HepG2 (cell line): ENCODE data around the gene CCR2. TPM values are rescaled to one million over a fixed set of nuclear protein-coding genes. Genes with fewer than 3 reads are reported as not detected.

Experiments
- ATAC-seq: fragments of 200-7000 bp; cut with Tn5 transposase; 3 replicates; pipeline ENCODE4 v1.9.1; 2020; ENCODE audit warnings: mild to moderate bottlenecking, moderate library complexity
- BruUV-seq: library from RNA; stranded (reverse); fragments of 400-500 nt; replicated peaks from 2 replicates; lab custom pipeline; 2021; lab: Mats Ljungman, UMichigan
- CTCF ChIA-PET: fragments of 300-600 bp; formaldehyde crosslinking; extraction: SDS; loops from one replicate; lab custom pipeline; 2021; ENCODE audit warnings: low total read pairs, inconsistent platforms, low intra/inter-chr PET ratio; lab: Yijun Ruan, JAX
- POLR2A ChIA-PET: fragments of 350-600 bp; sonication (Branson Sonifier 250); formaldehyde crosslinking; loops from one replicate; lab custom pipeline; 2020; ENCODE audit warnings: antibody characterized with exemption, inconsistent platforms; lab: Yijun Ruan, JAX
- DNase-seq: peaks from one replicate; pipeline ENCODE4 v3.0.0-alpha.2; 2015; ENCODE audit warnings: low spot score
- FAIRE-seq: peaks from 3 replicates; lab custom pipeline; 2011; peaks lifted over from hg19 to GRCh38; lab: Jason Lieb, UNC
- H2AFZ ChIP-seq: one replicate; pipeline ENCODE4 v1.6.1; 2011; ENCODE audit warnings: low read length, inconsistent platforms
- H3K27ac ChIP-seq: fragments of 300-600 bp; 3 replicates; pipeline ENCODE4 v1.8.0; 2011; ENCODE audit warnings: mixed run types, mild to moderate bottlenecking, mixed read lengths, low read length, inconsistent platforms; ENCODE audit not compliant: insufficient read depth; ENCODE audit errors: extremely low read length
- H3K27me3 ChIP-seq, 2 experiments: fragments of 200-600 bp in 1 of 2; 2 replicates in 1 of 2; 3 replicates in 1 of 2; pipeline versions ENCODE4 v1.6.0 to v1.8.0; 2011; ENCODE audit warnings: low read length in 2 of 2, mild to moderate bottlenecking in 2 of 2, moderate library complexity in 2 of 2, inconsistent platforms in 1 of 2; ENCODE audit not compliant: insufficient read depth in 2 of 2, control insufficient read depth in 1 of 2
- H3K36me3 ChIP-seq, 2 experiments: fragments of 200-600 bp in 1 of 2; replicated peaks in 1 of 2; 2 replicates in 1 of 2; 3 replicates in 1 of 2; pipeline versions ENCODE4 v1.5.1 to v1.8.0; 2011; ENCODE audit warnings: low read length in 2 of 2, inconsistent platforms in 1 of 2; ENCODE audit not compliant: insufficient read depth in 2 of 2, control insufficient read depth in 1 of 2
- H3K4me1 ChIP-seq: 2 replicates; pipeline ENCODE4 v1.5.1; 2012; ENCODE audit warnings: low read length, inconsistent platforms; ENCODE audit not compliant: insufficient read depth
- H3K4me2 ChIP-seq: 2 replicates; pipeline ENCODE4 v1.6.0; 2011; ENCODE audit warnings: low read depth, low read length, inconsistent platforms
- H3K4me3 ChIP-seq, 3 experiments: fragments of 200-600 bp in 1 of 3; sonication (generic), shearing (Covaris generic) in 1 of 3; replicated peaks in 1 of 3; 2 replicates each; pipeline ENCODE4 v1.5.1; 2011 to 2016; ENCODE audit warnings: low read length in 3 of 3, inconsistent platforms in 2 of 3, low read depth in 2 of 3, mild to moderate bottlenecking in 2 of 3, control low read depth in 1 of 3, mixed read lengths in 1 of 3; ENCODE audit not compliant: insufficient read depth in 1 of 3
- H3K79me2 ChIP-seq: one replicate; pipeline ENCODE4 v1.6.1; 2011; ENCODE audit warnings: low read length, inconsistent platforms; ENCODE audit not compliant: insufficient read depth
- H3K9ac ChIP-seq: 2 replicates; pipeline ENCODE4 v1.6.0; 2011; ENCODE audit warnings: mild to moderate bottlenecking, low read depth, low read length, inconsistent platforms; ENCODE audit not compliant: insufficient read depth
- H3K9me3 ChIP-seq: 2 replicates; pipeline ENCODE4 v1.5.1; 2012; ENCODE audit warnings: mild to moderate bottlenecking, low read length
- H4K20me1 ChIP-seq: 2 replicates; pipeline ENCODE4 v1.6.0; 2011; ENCODE audit warnings: inconsistent platforms, mild to moderate bottlenecking, low read length, moderate library complexity; ENCODE audit not compliant: insufficient read depth
- ATF7 ChIP-seq, 2 experiments: fragments of 450-650 bp in 1 of 2; sonication (generic) in 1 of 2; formaldehyde crosslinking in 1 of 2; IDR thresholded peaks; 2 replicates each; pipeline versions ENCODE4 v1.4.0 to v1.6.1; 2016 to 2020; ENCODE audit warnings: antibody characterized with exemption in 1 of 2, mild to moderate bottlenecking in 1 of 2, missing genetic modification reagents in 1 of 2
- ETV5 ChIP-seq: IDR thresholded peaks from 2 replicates; pipeline ENCODE4 v1.6.1; 2018; ENCODE audit warnings: missing biosample characterization, missing genetic modification reagents, inconsistent platforms, borderline replicate concordance
- JDP2 ChIP-seq: sonication (generic); formaldehyde crosslinking; IDR thresholded peaks from 2 replicates; pipeline ENCODE4 v1.8.1; 2022; ENCODE audit warnings: missing genetic modification reagents, borderline replicate concordance
- SIX1 ChIP-seq: sonication (generic); formaldehyde crosslinking; IDR thresholded peaks from 2 replicates; pipeline ENCODE4 v1.4.0; 2020; ENCODE audit warnings: missing genetic modification reagents, borderline replicate concordance
- ZBTB7A ChIP-seq: sonication (generic); formaldehyde crosslinking; IDR thresholded peaks from 2 replicates; pipeline ENCODE4 v1.8.0; 2022; ENCODE audit warnings: mild to moderate bottlenecking, missing genetic modification reagents
- ZNF121 ChIP-seq: sonication (generic); formaldehyde crosslinking; IDR thresholded peaks from 2 replicates; pipeline ENCODE4 v1.5.0; 2020; ENCODE audit warnings: mild to moderate bottlenecking, missing genetic modification reagents
- ZNF354B ChIP-seq: sonication (generic); formaldehyde crosslinking; IDR thresholded peaks from 2 replicates; pipeline ENCODE4 v1.8.0; 2022; ENCODE audit warnings: mild to moderate bottlenecking, missing genetic modification reagents
- ZNF552 ChIP-seq: sonication (generic); formaldehyde crosslinking; IDR thresholded peaks from 2 replicates; pipeline ENCODE4 v1.9.0; 2022; ENCODE audit warnings: missing genetic modification reagents, mild to moderate bottlenecking, borderline replicate concordance
- ZNF556 ChIP-seq: sonication (generic); formaldehyde crosslinking; IDR thresholded peaks from 2 replicates; pipeline ENCODE4 v1.4.0; 2020; ENCODE audit warnings: mild to moderate bottlenecking, missing genetic modification reagents, borderline replicate concordance
- ZNF709 ChIP-seq: sonication (generic); formaldehyde crosslinking; IDR thresholded peaks from 2 replicates; pipeline ENCODE4 v1.5.0; 2020; ENCODE audit warnings: mild to moderate bottlenecking, missing genetic modification reagents
- WGBS: methylation state at CpG from one replicate; pipeline ENCODE4 v1.1.6; 2017; ENCODE audit warnings: low lambda C conversion rate; 5-methylcytosine and 5-hydroxymethylcytosine counted together
- in situ Hi-C: cut with HindIII; loops from 2 replicates; pipeline ENCODE4 v1.10.0; 2017; ENCODE audit warnings: low pct_unique_long_range_greater_than_20kb; ENCODE audit not compliant: extremely low pct_ligation_motif_present
- intact Hi-C: fragments of 100-400 bp; cut with micrococcal nuclease; formaldehyde crosslinking; loops from one replicate; pipeline ENCODE4 v1.10.0; 2022; ENCODE audit not compliant: unreplicated experiment
- polyA plus RNA-seq, 8 experiments: library from polyadenylated mRNA; depleted of rRNA in 3 of 8; stranded (reverse) in 7 of 8; unstranded in 1 of 8; fragments of >200 nt; fragmentation: Illumina TruSeq in 4 of 8; extraction: Trizol in 4 of 8; gene quantifications; 2 replicates each; pipeline versions ENCODE4 v1.2.1 to v1.2.3, GENCODE V29; 2011 to 2016; ENCODE audit warnings: low read depth in 4 of 8, missing spikeins in 1 of 8, mixed read lengths in 1 of 8; ENCODE audit not compliant: insufficient read depth in 1 of 8
- total RNA-seq, 5 experiments: library from RNA; depleted of rRNA; stranded (reverse); fragments of >200 nt; fragmentation: Illumina TruSeq; extraction: Trizol; gene quantifications; 2 replicates each; pipeline ENCODE4 v1.2.3, GENCODE V29; 2016; ENCODE audit warnings: low read depth in 1 of 5
- TF ChIP-seq, protein P1 (sequence below): sonication (generic); formaldehyde crosslinking; IDR thresholded peaks from 2 replicates; pipeline ENCODE4 v1.5.0; 2020; ENCODE audit warnings: mild to moderate bottlenecking, missing genetic modification reagents
- TF ChIP-seq, protein P2 (sequence below): sonication (generic); formaldehyde crosslinking; IDR thresholded peaks from 2 replicates; pipeline ENCODE4 v1.4.0; 2020; ENCODE audit warnings: low read depth, mild to moderate bottlenecking, missing genetic modification reagents
- TF ChIP-seq, protein P3 (sequence below): sonication (generic); formaldehyde crosslinking; IDR thresholded peaks from 2 replicates; pipeline ENCODE4 v1.4.0; 2020; ENCODE audit warnings: missing genetic modification reagents, low read depth, mild to moderate bottlenecking, borderline replicate concordance

CCR2 gene
- total and polyA plus RNA-seq, 2 of the 13 experiments (the other 11 are each of a cell fraction or from before 2014, with no cell fraction given): not detected

- no peak for DNase-seq
- ChIA-PET POLR2A (no interaction called here), CTCF (no interaction called here)
- H3K9me3 ChIP-seq: no peaks in the 10 kb centered on the region
- H3K4me2 ChIP-seq: no peak overlapping the region
- H3K27me3 ChIP-seq: peaks cover 2 to 8% of the 10 kb centered on the region in 2 experiments; a peak in 3 of 5 replicates
- H3K4me3 ChIP-seq: no peak overlapping the region
- H3K79me2 ChIP-seq: no peaks in the 10 kb centered on the region
- no peak for FAIRE-seq
- H3K36me3 ChIP-seq: no peaks in the 10 kb centered on the region
- ATAC-seq: no peak
- H3K9ac ChIP-seq: no peak overlapping the region
- in situ Hi-C loops: no loop called here
- no peaks in the 10 kb centered on the region for H3K4me1 ChIP-seq
- H4K20me1 ChIP-seq: no peaks in the 10 kb centered on the region
- WGBS: 0% methylated on average over 2 of the region's 2 CpGs
- TF ChIP-seq JDP2 (CRISPR knock-in tag) (no peak), ZNF556 (no peak)
- intact Hi-C loops: no loop called here
- no peak overlapping the region for H3K27ac ChIP-seq
- H2AFZ ChIP-seq: no peak overlapping the region
- BruUV-seq: no TSS peak
These were observed 21.3 kb downstream of the CCR2 start for GRCh38 chr3:46375218-46375617.

GRCh38 chr3:46375814-46376213 is 21.9 kb downstream of the CCR2 start:
- no peak overlapping the region for H2AFZ ChIP-seq
- H3K27ac ChIP-seq: no peak overlapping the region
- no peak overlapping the region for H3K9ac ChIP-seq
- no peaks in the 10 kb centered on the region for H3K36me3 ChIP-seq
- POLR2A ChIA-PET: no interaction called here
- DNase-seq (no peak), FAIRE-seq (no peak), ATAC-seq (no peak)
- H3K27me3 ChIP-seq: peaks cover 2 to 8% of the 10 kb centered on the region in 2 experiments; a peak in 3 of 5 replicates
- CTCF ChIA-PET: no interaction called here
- H3K4me2 ChIP-seq: no peak overlapping the region
- 2% methylated on average over 2 of the region's 2 CpGs for WGBS
- in situ Hi-C loops: no loop called here
- no peaks in the 10 kb centered on the region for H4K20me1 ChIP-seq
- intact Hi-C loops: no loop called here
- BruUV-seq: no TSS peak
- no peaks in the 10 kb centered on the region for H3K4me1 ChIP-seq
- H3K9me3 ChIP-seq: no peaks in the 10 kb centered on the region
- no peak overlapping the region for H3K4me3 ChIP-seq
- no peaks in the 10 kb centered on the region for H3K79me2 ChIP-seq
- no peak for TF ChIP-seq ETV5 (CRISPR knock-in tag)
- no peak for TF ChIP-seq ZNF552
- no peak for TF ChIP-seq ZNF121 (CRISPR knock-in tag)
- TF ChIP-seq, protein P1, sequence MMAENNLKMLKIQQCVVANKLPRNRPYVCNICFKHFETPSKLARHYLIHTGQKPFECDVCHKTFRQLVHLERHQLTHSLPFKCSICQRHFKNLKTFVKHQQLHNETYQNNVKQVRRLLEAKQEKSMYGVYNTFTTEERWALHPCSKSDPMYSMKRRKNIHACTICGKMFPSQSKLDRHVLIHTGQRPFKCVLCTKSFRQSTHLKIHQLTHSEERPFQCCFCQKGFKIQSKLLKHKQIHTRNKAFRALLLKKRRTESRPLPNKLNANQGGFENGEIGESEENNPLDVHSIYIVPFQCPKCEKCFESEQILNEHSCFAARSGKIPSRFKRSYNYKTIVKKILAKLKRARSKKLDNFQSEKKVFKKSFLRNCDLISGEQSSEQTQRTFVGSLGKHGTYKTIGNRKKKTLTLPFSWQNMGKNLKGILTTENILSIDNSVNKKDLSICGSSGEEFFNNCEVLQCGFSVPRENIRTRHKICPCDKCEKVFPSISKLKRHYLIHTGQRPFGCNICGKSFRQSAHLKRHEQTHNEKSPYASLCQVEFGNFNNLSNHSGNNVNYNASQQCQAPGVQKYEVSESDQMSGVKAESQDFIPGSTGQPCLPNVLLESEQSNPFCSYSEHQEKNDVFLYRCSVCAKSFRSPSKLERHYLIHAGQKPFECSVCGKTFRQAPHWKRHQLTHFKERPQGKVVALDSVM (CRISPR knock-in tag): no peak
- TF ChIP-seq SIX1 (CRISPR knock-in tag): no peak
- no peak for TF ChIP-seq ZBTB7A (CRISPR knock-in tag)
- TF ChIP-seq, protein P2, sequence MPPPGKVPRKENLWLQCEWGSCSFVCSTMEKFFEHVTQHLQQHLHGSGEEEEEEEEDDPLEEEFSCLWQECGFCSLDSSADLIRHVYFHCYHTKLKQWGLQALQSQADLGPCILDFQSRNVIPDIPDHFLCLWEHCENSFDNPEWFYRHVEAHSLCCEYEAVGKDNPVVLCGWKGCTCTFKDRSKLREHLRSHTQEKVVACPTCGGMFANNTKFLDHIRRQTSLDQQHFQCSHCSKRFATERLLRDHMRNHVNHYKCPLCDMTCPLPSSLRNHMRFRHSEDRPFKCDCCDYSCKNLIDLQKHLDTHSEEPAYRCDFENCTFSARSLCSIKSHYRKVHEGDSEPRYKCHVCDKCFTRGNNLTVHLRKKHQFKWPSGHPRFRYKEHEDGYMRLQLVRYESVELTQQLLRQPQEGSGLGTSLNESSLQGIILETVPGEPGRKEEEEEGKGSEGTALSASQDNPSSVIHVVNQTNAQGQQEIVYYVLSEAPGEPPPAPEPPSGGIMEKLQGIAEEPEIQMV (CRISPR knock-in tag): no peak
- TF ChIP-seq, protein P3, sequence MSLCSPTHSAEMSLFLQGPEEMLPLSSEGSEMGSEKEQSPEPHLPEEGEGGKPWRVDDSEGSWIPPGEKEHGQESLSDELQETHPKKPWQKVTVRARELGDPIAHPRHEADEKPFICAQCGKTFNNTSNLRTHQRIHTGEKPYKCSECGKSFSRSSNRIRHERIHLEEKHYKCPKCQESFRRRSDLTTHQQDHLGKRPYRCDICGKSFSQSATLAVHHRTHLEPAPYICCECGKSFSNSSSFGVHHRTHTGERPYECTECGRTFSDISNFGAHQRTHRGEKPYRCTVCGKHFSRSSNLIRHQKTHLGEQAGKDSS (CRISPR knock-in tag): no peak
- no peak for TF ChIP-seq ZNF709
- no peak for TF ChIP-seq ATF7 (IDR thresholded peaks at IDR 0.05)
- no peak for TF ChIP-seq ATF7 (CRISPR knock-in tag; IDR thresholded peaks at IDR 0.05)
- no peak for TF ChIP-seq ZNF354B
